HL-60 (cell line): Measurements from ENCODE around the gene CBFA2T2.

Source experiments
- DNase-seq, 2 experiments: peaks; one replicate each; pipeline ENCODE4 v3.0.0-alpha.2; 2010 to 2020; ENCODE audit warnings: low read depth in 1 of 2, low spot score in 1 of 2
- H3K27ac ChIP-seq: fragments of 250-450 bp; sonication (Bioruptor Pico); replicated peaks from 2 replicates; pipeline ENCODE4 v1.5.1; 2020; ENCODE audit warnings: mild to moderate bottlenecking, moderate library complexity
- H3K27me3 ChIP-seq: fragments of 250-450 bp; sonication (Bioruptor Pico); 2 replicates; pipeline ENCODE4 v1.5.1; 2021; ENCODE audit warnings: mild to moderate bottlenecking, moderate library complexity; ENCODE audit not compliant: insufficient read depth, poor library complexity, severe bottlenecking
- H3K4me3 ChIP-seq: replicated peaks from 2 replicates; pipeline ENCODE4 v1.5.1; 2011; ENCODE audit warnings: mild to moderate bottlenecking, control low read depth, low read length; ENCODE audit not compliant: insufficient read depth
- CTCF ChIP-seq: IDR thresholded peaks from one replicate; pipeline ENCODE4 v1.5.1; 2011; ENCODE audit warnings: low read length, control low read depth, inconsistent platforms; ENCODE audit not compliant: insufficient read depth
- GABPA ChIP-seq: IDR thresholded peaks from 2 replicates; pipeline ENCODE4 v1.6.1; 2012; ENCODE audit warnings: low read depth
- POLR2AphosphoS5 ChIP-seq: IDR thresholded peaks from 2 replicates; pipeline ENCODE4 v1.6.1; 2012; ENCODE audit warnings: low read depth
- REST ChIP-seq: IDR thresholded peaks from 2 replicates; pipeline ENCODE4 v1.6.1; 2012; ENCODE audit warnings: low read depth; ENCODE audit not compliant: insufficient replicate concordance
- SPI1 ChIP-seq: IDR thresholded peaks from 2 replicates; pipeline ENCODE4 v1.6.1; 2012; ENCODE audit warnings: low read depth, mild to moderate bottlenecking, borderline replicate concordance

Gene CBFA2T2

GRCh38 chr20:33651562-33652048 is 161.7 kb downstream of the CBFA2T2 start:
- H3K4me3 ChIP-seq, result no peak overlapping the region
- no peaks in the 10 kb centered on the region for H3K27me3 ChIP-seq
- TF ChIP-seq GABPA, result no peak
- TF ChIP-seq CTCF, result no peak
- TF ChIP-seq POLR2AphosphoS5, result no peak
- no peak for TF ChIP-seq REST
- no peak for TF ChIP-seq SPI1
- no peak overlapping the region for H3K27ac ChIP-seq
- no peak for DNase-seq

GRCh38 chr20:33653218-33653899 is 163.5 kb downstream of the CBFA2T2 start:
- H3K4me3 ChIP-seq, result no peak overlapping the region
- DNase-seq, result peak in 1 of 2 experiments; percentile 29
- no peaks in the 10 kb centered on the region for H3K27me3 ChIP-seq
- H3K27ac ChIP-seq, result no peak overlapping the region
- no peak for TF ChIP-seq SPI1
- TF ChIP-seq CTCF, result peak; percentile 50
- TF ChIP-seq REST, result no peak
- TF ChIP-seq GABPA, result no peak

GRCh38 chr20:33653900-33654596 is 164.2 kb downstream of the CBFA2T2 start:
- DNase-seq, result no peak
- no peak for TF ChIP-seq POLR2AphosphoS5
- no peak for TF ChIP-seq REST
- TF ChIP-seq CTCF, result no peak
- no peak for TF ChIP-seq GABPA
- no peak for TF ChIP-seq SPI1
- Histone ChIP-seq H3K4me3 (no peak overlapping the region), H3K27me3 (no peaks in the 10 kb centered on the region), H3K27ac (no peak overlapping the region)
